ENCODE data around the gene TNNT2.

Gene TNNT2

GRCh38 chr1:201414051-201414738 lies 36.7 kb upstream of the TNNT2 start:
- DNase-seq (ENCODE audit: extremely low spot score), result no peak
- POLR2A ChIA-PET, result no interaction called here
- no peak for TF ChIP-seq SP1 (IDR thresholded peaks at IDR 0.05)
- TF ChIP-seq LEF1 (IDR thresholded peaks at IDR 0.05; ENCODE audit: borderline replicate concordance), result no peak
- no peak for TF ChIP-seq FOXA1 (IDR thresholded peaks at IDR 0.05)
- TF ChIP-seq ARNT (IDR thresholded peaks at IDR 0.05), result no peak
- TF ChIP-seq ELF4 (IDR thresholded peaks at IDR 0.05), result no peak
- no peak for TF ChIP-seq SUZ12 (IDR thresholded peaks at IDR 0.05)
- TF ChIP-seq ZNF384 (IDR thresholded peaks at IDR 0.05), result no peak
- no peak for TF ChIP-seq NFRKB (IDR thresholded peaks at IDR 0.05)
- TF ChIP-seq L3MBTL2 (conservative IDR thresholded peaks at IDR 0.05), result no peak
- no peak for TF ChIP-seq FOXM1 (IDR thresholded peaks at IDR 0.05; ENCODE audit: borderline replicate concordance)
- TF ChIP-seq FOXK2 (IDR thresholded peaks at IDR 0.05), result no peak
- TF ChIP-seq CTBP1 (IDR thresholded peaks at IDR 0.05; ENCODE audit: borderline replicate concordance), result no peak
- no peak for TF ChIP-seq TARDBP (IDR thresholded peaks at IDR 0.05)
- no peak for TF ChIP-seq BHLHE40 (IDR thresholded peaks at IDR 0.05; ENCODE audit: borderline replicate concordance)
- TF ChIP-seq HDGF (IDR thresholded peaks at IDR 0.05; ENCODE audit: borderline replicate concordance), result no peak
- TF ChIP-seq PKNOX1 (IDR thresholded peaks at IDR 0.05), result no peak
- CTCF ChIA-PET, result no interaction called here

- DNase-seq (ENCODE audit: extremely low spot score), result no peak
- no peak for TF ChIP-seq FOXK2 (IDR thresholded peaks at IDR 0.05)
- no peak for TF ChIP-seq TARDBP (IDR thresholded peaks at IDR 0.05)
- no peak for TF ChIP-seq ARNT (IDR thresholded peaks at IDR 0.05)
- no peak for TF ChIP-seq HDGF (IDR thresholded peaks at IDR 0.05; ENCODE audit: borderline replicate concordance)
- TF ChIP-seq PKNOX1 (IDR thresholded peaks at IDR 0.05), result no peak
- no peak for TF ChIP-seq NFRKB (IDR thresholded peaks at IDR 0.05)
- no peak for TF ChIP-seq SUZ12 (IDR thresholded peaks at IDR 0.05)
- ChIA-PET POLR2A (no interaction called here), CTCF (interaction anchor here (1.7 kb wide), 1 partner anchor 63 kb away, joined by 4 read pairs; no protein-coding TSS in a partner anchor)
Observed at GRCh38 chr1:201411292-201411691, 33.8 kb upstream of the TNNT2 start.

- ChIA-PET POLR2A (no interaction called here), CTCF (interaction anchor here (0.6 to 1.7 kb wide), 9 partner anchors 9 to 62 kb away, joined by 3 to 5 read pairs (median 3); no protein-coding TSS in a partner anchor)
- no peak for TF ChIP-seq HDGF (IDR thresholded peaks at IDR 0.05; ENCODE audit: borderline replicate concordance)
- no peak for TF ChIP-seq L3MBTL2 (conservative IDR thresholded peaks at IDR 0.05)
- no peak for DNase-seq (ENCODE audit: extremely low spot score)
Observed at GRCh38 chr1:201409440-201409839, 32.0 kb upstream of the TNNT2 start.

- TF ChIP-seq FOXA1 (IDR thresholded peaks at IDR 0.05), result no peak
- no peak for TF ChIP-seq ARNT (IDR thresholded peaks at IDR 0.05)
- no peak for TF ChIP-seq ZNF384 (IDR thresholded peaks at IDR 0.05)
- no peak for TF ChIP-seq NFRKB (IDR thresholded peaks at IDR 0.05)
- no peak for TF ChIP-seq TARDBP (IDR thresholded peaks at IDR 0.05)
- ChIA-PET POLR2A (interaction anchor here (0.7 kb wide), 1 partner anchor 33 kb away, joined by 3 read pairs; no protein-coding TSS in a partner anchor), CTCF (interaction anchor here (0.6 to 1.2 kb wide), 8 partner anchors 10 to 59 kb away, joined by 3 to 5 read pairs (median 3); no protein-coding TSS in a partner anchor)
- DNase-seq (ENCODE audit: extremely low spot score), result no peak
Observed at GRCh38 chr1:201408834-201409200, 31.3 kb upstream of the TNNT2 start.

GRCh38 chr1:201408176-201408833 lies 30.8 kb upstream of the TNNT2 start:
- ChIA-PET CTCF (interaction anchor here (0.7 to 1.2 kb wide), 7 partner anchors 10 to 91 kb away, joined by 3 to 5 read pairs (median 3); no protein-coding TSS in a partner anchor), POLR2A (interaction anchor here (0.7 kb wide), 1 partner anchor 32 kb away, joined by 3 read pairs; no protein-coding TSS in a partner anchor)
- peak; percentile 94 for DNase-seq (ENCODE audit: extremely low spot score)
- TF ChIP-seq SUZ12 (IDR thresholded peaks at IDR 0.05), result no peak
- TF ChIP-seq HDGF (IDR thresholded peaks at IDR 0.05; ENCODE audit: borderline replicate concordance), result 0 out of 2 replicates have a peak, but pooled peaks have one; percentile 91

- no peak for DNase-seq (ENCODE audit: extremely low spot score)
- CTCF ChIA-PET, result interaction anchor here (0.8 kb wide), 2 partner anchors 21 to 45 kb away, joined by 3 to 4 read pairs; no protein-coding TSS in a partner anchor
- no peak for TF ChIP-seq CTBP1 (IDR thresholded peaks at IDR 0.05; ENCODE audit: borderline replicate concordance)
- TF ChIP-seq ARNT (IDR thresholded peaks at IDR 0.05), result no peak
- TF ChIP-seq HDGF (IDR thresholded peaks at IDR 0.05; ENCODE audit: borderline replicate concordance), result no peak
- TF ChIP-seq ELF4 (IDR thresholded peaks at IDR 0.05), result no peak
- no peak for TF ChIP-seq LEF1 (IDR thresholded peaks at IDR 0.05; ENCODE audit: borderline replicate concordance)
- TF ChIP-seq SUZ12 (IDR thresholded peaks at IDR 0.05), result no peak
- no peak for TF ChIP-seq PKNOX1 (IDR thresholded peaks at IDR 0.05)
- TF ChIP-seq BHLHE40 (IDR thresholded peaks at IDR 0.05; ENCODE audit: borderline replicate concordance), result no peak
- TF ChIP-seq NFRKB (IDR thresholded peaks at IDR 0.05), result no peak
- no peak for TF ChIP-seq ZNF384 (IDR thresholded peaks at IDR 0.05)
- TF ChIP-seq L3MBTL2 (conservative IDR thresholded peaks at IDR 0.05), result no peak
- TF ChIP-seq FOXK2 (IDR thresholded peaks at IDR 0.05), result no peak
- POLR2A ChIA-PET, result no interaction called here
Observed at GRCh38 chr1:201406831-201407406, 29.4 kb upstream of the TNNT2 start.

Data from HEK293T (cell line).